Measurements from ENCODE around the gene RPS27L.

- TF ChIP-seq, protein P1, sequence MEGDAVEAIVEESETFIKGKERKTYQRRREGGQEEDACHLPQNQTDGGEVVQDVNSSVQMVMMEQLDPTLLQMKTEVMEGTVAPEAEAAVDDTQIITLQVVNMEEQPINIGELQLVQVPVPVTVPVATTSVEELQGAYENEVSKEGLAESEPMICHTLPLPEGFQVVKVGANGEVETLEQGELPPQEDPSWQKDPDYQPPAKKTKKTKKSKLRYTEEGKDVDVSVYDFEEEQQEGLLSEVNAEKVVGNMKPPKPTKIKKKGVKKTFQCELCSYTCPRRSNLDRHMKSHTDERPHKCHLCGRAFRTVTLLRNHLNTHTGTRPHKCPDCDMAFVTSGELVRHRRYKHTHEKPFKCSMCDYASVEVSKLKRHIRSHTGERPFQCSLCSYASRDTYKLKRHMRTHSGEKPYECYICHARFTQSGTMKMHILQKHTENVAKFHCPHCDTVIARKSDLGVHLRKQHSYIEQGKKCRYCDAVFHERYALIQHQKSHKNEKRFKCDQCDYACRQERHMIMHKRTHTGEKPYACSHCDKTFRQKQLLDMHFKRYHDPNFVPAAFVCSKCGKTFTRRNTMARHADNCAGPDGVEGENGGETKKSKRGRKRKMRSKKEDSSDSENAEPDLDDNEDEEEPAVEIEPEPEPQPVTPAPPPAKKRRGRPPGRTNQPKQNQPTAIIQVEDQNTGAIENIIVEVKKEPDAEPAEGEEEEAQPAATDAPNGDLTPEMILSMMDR (IDR thresholded peaks at IDR 0.05) = no peak
- TF ChIP-seq EZH2 (IDR thresholded peaks at IDR 0.05; ENCODE audit: borderline replicate concordance, insufficient read depth, low read depth, low read length, poor library complexity, severe bottlenecking) = no peak
These were observed 35.4 kb upstream of the RPS27L start for GRCh38 chr15:63192619-63193206.
